Measurements from ENCODE around the gene TTF2. TPM values are rescaled to one million over a fixed set of nuclear protein-coding genes. Genes with fewer than 3 reads are reported as not detected.

TTF2 gene
- 16.7 to 27.4 TPM (median 24.3 TPM) in 5 replicates for total RNA-seq (2022; extraction: Qiagen RNA extraction; ENCODE audit: low read depth)

GRCh38 chr1:117059678-117060440, at the start of gene TTF2:
Gene TTF2 (plus strand): TSS chr1:117060326. CDS start chr1:117060347, 21 bp downstream.

GRCh38 chr1:117121589-117122329, 61.6 kb downstream of the TTF2 start, which contains the start of gene TRIM45:
Gene TRIM45 (minus strand): TSS chr1:117121749. CDS start chr1:117121201, 548 bp downstream.

Other genes starting within 250 kb of the TTF2 start
- gene PTGFRN, start 150.4 kb upstream of the TTF2 start, total RNA-seq (2022; extraction: Qiagen RNA extraction; ENCODE audit: low read depth), result 16.0 to 21.3 TPM (median 18.4 TPM) in 5 replicates
- gene CD101, start 58.6 kb upstream of the TTF2 start, total RNA-seq (2022; extraction: Qiagen RNA extraction; ENCODE audit: low read depth), result 0.19 to 0.56 TPM (median 0.38 TPM) in 5 replicates
- gene TRIM45, start 61.4 kb downstream of the TTF2 start, total RNA-seq (2022; extraction: Qiagen RNA extraction; ENCODE audit: low read depth), result 1.1 to 1.5 TPM (median 1.3 TPM) in 5 replicates
- gene VTCN1, start 150.6 kb downstream of the TTF2 start, total RNA-seq (2022; extraction: Qiagen RNA extraction; ENCODE audit: low read depth), result 0.06 to 0.17 TPM (median 0.06 TPM) in 3 of 5 replicates, not detected in the others

All from A549 treated with DMSO at 1 μM for 4 hours (cell line).